Inferior parietal cortex (tissue), 1 donor: ENCODE results near the gene SYNDIG1.

Experiments
- DNase-seq: peaks from one replicate; pipeline ENCODE4 v3.0.0-alpha.2; 2016; ENCODE audit errors: extremely low spot score

SYNDIG1 gene

DNA sequence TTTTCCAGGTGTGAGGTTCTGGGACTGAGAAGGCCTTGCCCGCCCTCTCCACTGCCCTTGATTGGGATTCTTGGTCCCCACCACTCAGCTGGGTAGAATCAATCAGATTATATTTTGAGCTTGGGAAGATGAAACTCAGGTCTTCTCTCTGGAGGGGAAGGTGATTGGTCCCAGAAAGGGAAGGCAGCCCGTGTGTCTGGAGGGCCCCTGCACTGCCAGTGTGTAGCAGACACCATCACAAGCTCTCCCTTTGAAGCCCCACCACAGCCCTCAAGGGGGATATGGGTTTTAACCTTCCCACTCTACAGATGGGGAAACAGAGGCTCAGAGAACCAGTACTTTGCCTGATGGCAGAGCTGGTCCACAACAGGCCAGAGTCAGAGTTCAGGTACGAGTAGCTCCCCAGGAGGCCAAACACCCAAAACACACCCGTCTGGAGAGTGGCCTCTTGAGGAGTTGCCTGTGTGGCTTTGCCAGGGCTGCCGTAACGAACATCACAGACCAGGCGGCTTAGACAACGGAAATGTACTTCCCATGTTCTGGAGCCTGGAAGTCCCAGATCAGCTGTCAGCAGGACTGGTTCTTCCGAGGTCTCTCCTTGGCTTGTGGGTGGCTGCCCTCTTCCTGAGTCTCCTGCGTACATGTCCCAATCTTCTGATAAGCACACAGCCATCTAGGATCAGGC is 205.6 kb downstream of the SYNDIG1 start:
- no peak for DNase-seq

DNA sequence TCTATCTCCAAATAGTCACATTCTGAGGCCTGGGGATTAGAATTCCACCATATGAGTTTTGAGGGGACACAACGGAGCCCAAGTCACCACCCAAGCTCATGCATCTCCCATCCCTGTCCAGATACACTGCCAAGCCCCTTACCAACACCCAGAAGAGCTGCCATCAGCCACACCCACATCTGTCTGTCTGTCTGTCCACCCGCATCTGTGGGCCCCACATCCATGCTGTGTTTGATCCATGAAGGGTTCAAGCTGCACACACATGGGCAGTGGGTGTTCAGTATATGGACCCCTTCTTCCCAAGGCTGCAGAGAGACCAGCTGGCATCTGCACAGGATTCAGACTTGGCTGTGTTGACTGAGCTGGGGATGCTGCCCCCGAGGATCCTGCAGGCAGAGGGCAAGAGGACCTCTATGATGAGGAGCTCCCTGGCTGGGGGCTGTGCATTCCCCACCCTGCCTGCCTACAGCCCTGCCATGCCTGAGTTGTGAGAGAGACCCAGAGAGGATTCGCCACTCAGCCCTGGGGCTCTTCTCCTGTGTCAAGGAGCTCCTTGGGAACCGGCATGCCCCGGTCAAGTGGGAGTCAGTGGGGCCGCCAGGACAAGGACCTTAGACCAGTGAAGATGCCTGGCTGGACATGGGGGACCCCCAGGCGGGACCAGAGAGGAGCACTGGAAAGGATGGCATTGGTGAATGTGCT is 206.4 kb downstream of the SYNDIG1 start:
- DNase-seq, result no peak

DNA sequence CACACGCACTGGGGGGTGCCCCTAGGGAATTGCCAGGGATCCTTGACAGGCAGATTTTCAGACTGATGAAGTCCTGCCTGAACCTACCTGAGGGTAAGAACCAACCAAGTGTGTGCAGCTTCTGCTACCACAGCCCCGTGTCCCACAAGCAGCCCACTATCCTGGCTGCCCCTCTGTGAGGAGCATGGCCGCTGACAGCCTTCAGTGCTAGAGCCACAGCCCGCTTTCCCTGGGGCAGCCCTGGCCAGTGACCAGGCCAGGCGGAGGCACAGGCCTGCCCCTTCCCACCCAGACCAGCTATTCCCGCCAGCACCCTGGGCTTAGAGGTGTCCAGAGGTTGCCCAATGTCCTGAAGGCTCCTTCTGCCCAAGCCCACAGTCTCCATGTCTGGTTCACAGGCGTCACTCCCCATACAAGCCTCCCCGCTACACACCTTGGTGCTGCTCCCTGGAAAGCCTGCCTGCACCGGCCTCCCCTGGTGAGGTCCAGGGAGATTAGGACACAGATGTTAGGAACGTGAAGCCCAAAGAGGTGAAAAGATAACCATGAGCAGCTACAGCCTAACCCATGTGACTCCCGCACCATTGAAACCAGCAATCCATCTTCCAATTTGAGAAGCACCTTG is 207.0 kb downstream of the SYNDIG1 start:
- DNase-seq, result no peak

GRCh38 chr20:24676978-24677370 is 207.5 kb downstream of the SYNDIG1 start:
- DNase-seq, result peak; percentile 21

- no peak for DNase-seq
Observed at GRCh38 chr20:24677626-24678315, 208.3 kb downstream of the SYNDIG1 start.

DNA sequence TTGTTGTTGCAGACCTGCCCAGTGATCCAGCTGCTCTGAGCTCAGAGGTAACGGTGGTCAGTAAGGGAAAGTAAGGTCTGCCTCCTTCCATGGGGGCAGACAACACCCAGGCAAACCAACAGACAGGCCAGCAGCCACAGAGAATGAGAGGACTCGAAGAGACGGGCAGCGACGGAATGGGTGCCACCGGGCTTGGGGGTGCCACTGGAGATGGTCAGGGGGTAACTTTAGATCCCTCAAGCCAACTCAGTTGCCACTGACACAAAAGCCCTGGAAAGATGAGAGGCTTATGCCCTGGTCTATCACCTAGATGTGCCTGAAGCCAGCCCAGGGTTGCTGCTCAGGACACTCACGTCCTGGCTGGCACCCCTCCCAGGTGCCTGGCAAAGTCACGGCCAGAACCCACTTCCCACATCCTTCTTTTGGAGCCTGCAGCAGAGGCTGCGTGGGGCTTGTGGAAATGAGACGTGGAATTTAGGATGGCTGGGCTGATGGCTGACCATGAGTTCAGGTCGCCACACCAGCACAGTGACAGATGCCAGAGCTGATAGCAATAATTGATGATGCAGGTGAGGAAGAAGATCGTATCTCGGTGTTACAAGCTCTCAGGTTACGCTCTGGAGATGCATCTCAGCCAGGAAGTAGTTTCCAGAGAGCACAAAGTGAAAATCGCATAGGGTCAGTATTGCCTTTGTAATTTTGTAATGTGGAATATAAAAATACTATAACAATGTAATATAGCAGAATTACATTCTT is 209.1 kb downstream of the SYNDIG1 start:
- no peak for DNase-seq

- no peak for DNase-seq
Observed at GRCh38 chr20:24679448-24680047, 210.1 kb downstream of the SYNDIG1 start.

DNA sequence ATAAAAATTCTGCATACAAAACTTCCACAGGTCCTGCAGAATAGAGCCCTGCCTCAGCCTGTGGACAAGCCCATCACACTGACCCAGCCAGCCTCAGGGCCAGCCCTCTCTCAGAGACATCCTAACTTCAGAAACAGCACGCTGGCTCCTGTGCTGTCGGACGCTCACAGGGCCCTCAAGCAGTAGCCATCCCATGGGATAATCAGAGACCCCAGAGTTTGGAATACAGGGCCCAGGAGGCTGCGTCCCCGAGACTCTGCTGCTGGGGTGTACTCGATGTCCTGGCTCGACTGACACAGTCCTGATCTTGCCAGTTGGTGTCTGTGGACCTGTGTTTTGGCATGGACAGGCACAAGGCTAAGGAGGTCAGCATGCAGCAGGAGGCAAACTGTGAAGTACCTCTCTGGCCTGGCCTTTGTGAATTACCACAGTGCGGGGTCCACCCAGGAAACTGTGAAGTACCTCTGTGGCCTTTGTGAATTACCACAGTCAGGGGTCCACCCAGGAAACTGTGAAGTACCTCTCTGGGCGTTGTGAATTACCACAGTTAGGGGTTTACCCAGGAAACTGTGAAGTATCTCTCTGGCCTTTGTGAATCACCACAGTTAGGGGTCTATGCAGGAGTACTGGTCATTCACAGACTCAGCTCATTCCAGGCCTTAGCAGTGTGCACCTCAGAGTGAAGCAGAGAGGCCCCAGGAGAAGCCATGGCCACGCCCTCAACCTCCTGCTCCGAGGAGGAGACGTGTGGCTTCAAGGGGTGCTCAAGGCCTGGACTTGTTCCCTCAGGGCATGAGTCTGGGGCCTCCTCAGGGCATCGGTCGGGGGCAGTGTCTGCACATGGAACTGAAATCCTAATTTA is 212.4 kb downstream of the SYNDIG1 start:
- no peak for DNase-seq

- no peak for DNase-seq
Observed at GRCh38 chr20:24682496-24682985, 213.1 kb downstream of the SYNDIG1 start.

DNA sequence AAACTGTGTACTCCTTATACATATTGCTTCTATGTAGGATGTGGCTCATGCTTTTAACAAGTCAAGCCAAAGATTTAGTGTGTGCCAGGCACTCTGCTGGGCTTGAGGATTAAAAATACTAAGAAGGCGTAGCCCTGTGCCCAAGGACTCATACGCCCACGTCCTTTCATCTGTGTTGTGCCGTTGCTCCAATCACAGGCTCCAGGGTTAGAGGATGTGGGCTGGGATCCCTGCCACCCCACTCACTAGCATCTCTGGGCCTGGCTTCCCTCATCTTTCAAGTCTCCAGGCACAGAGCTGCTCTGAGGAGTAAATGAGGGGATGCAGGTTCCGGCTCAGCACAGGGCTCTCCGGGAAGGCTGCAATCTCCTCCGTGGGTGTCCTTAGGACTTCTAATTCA is 214.2 kb downstream of the SYNDIG1 start:
- DNase-seq, result no peak

DNA sequence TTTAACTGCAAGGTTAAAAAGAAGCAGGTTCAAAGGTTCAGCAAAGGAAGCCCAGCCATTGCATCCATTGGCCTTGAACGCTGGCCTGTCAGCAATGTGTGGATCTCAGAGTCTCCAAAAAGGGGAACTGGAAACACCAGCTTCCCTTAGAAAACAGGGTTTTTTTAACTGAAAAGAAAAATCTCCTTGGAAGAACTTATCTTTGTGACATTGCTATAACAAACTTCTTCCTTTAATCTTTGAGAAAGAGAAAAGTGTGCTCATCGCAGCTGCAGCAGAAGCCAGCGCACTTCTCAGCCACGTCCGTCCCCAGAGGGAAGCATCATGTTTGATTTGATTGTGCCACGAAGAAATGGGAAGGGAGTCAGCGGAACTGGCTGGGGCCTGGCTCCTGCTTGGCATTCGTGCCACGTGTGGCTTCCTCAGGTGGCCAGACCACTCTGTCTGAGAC is 215.0 kb downstream of the SYNDIG1 start:
- no peak for DNase-seq

DNA sequence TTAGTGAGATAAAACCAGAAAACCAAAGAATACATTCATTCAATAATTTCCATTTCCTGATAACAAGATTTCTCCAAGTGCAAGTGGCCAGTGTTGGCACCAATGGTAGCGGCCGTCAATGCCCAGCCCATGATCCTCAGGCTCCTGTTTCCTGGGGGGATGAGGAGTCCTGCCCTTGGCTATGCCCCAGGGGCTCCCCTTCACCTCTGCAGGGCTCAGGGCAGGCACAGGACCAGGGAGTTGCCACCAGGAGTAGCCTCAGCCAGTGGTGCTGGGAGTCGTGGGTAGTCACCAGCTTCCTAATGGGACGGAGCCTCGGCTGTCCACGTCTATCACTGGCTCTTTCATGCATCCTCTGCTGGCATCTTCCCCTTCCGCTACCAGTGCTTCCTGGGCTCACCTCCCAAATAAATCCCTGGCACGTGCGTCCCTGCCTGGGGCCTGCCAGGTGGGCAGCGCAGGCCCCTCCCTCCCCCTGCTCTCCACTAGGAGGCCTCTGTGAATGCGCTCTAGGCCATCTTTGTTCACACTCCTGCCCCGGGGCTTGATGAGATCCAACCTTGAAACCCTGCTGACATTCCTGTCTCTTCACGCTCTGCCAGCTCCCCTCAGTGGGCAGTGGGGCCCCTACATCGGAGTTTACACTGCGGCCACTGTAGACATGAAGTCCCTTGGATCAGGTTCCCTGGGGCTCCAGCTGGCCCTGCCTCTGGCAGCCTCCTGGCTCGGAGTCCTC is 215.7 kb downstream of the SYNDIG1 start:
- no peak for DNase-seq

DNA sequence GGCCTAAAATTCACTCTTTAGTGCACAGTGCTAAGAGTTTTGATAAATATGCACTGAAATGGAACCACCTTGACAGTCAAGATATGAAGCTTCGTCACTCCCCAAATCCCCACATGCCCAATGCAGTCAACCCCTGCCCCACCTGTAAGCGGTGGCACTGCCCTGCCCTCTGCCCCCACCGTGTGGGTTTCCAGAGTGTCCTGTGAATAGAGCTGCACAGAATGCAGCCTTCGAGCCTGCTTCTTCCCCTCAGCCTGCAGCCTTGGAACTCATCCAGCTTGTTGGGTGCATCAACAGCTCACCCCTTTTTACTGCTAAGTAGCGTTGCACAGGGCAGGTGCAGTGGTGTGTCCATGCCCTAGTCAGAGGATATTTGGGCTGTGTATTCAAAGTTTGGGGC is 216.3 kb downstream of the SYNDIG1 start:
- DNase-seq, result no peak

DNA sequence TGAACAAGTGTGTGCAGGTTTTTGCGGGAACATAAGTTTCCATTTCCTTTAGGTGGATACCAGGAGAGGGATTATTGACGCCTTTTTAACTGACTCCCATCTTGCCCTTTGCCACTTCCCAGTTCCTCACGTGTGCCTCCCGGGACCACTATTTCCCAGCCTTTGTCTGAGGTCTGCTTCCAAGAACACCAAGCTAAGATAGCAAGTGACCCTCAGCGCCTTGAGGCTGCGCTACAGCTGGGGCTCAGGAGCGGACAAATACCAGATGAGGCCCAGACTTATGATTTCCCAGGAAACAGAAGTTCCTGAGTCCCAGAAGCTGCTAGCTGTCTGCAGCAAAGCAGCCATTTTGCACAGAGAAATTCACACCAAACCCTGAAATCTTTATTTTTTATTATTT is 216.7 kb downstream of the SYNDIG1 start:
- DNase-seq, result no peak

GRCh38 chr20:24690408-24690807 is 221.0 kb downstream of the SYNDIG1 start:
- DNase-seq, result no peak

DNA sequence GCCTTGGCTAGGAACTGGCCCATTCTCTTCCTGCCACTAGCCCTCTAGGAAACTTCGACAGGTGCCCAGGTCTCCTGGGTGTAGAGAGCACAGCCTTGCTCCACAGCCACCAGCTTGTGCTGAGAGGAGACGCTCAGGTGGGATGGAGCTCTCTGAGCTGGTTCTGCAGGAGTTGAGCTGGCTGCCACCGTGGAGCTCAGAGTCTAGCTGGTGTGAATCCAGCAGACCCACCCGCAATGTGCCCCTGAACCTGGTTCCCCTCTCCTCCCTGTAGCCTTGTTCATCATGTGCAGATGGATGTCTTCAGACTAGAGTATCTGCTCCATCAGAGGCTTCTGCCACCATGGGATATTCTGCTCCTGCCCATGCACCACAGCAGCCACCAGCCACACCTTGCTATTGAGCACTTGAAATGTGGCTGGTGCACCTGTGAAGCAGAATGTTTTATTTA is 222.5 kb downstream of the SYNDIG1 start:
- no peak for DNase-seq

DNA sequence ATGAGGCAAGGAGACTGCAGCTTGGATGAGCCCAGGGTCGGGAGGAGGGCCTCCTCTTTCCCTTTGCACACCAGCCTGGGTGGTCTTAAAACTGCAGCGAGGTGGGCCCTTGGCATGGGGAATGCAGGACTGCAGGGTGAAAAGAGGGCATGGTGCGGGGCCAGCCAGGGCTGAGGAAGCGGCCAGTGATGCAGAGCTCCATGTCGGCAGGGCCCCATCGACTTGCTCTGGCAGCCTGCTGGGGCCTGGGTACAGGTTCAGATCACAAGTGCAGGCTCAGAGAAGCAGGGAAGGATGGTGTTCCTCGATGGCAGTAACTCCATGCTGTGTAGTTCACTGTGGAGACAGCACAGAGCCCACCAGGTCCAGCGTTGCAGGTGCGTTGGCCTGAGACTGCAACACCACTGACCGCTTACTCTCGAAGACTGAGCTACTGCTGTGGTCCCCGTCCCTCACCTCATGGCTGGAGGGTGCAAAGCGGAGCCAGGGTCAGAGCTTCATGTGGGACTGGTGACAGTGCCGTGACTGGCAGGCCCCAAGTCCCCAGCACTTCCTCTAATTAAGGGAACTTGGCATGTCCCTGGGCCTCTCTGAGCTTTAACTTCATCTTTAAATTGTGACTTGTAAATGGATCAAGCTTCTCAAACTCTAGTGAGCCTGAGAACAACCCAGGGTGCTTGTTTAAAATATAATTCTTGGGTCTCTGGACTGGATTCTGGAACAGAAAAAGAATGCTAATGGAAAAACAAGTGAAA is 223.2 kb downstream of the SYNDIG1 start:
- no peak for DNase-seq

- no peak for DNase-seq
Observed at GRCh38 chr20:24693466-24694156, 224.2 kb downstream of the SYNDIG1 start.
